CD14-positive monocyte (primary cell): ENCODE data around the gene G6PC3. TPM values are rescaled to one million over a fixed set of nuclear protein-coding genes. Genes with fewer than 3 reads are reported as not detected.

ENCODE experiments used
- DNase-seq, 3 donors: peaks; one replicate each; pipeline ENCODE4 v3.0.0-alpha.2; 2011 to 2022
- H2AFZ ChIP-seq: 2 replicates; pipeline ENCODE4 v1.6.0; 2012; ENCODE audit warnings: mild to moderate bottlenecking, low read depth, low read length, inconsistent platforms; ENCODE audit not compliant: insufficient read depth, poor library complexity, severe bottlenecking
- H3K27ac ChIP-seq, 2 donors: 1 replicate in 1 of 2; 2 replicates in 1 of 2; pipeline ENCODE4 v1.5.1; 2012 to 2013; ENCODE audit warnings: low read length in 2 of 2, control low read depth in 1 of 2, inconsistent platforms in 1 of 2, low read depth in 1 of 2, mild to moderate bottlenecking in 1 of 2
- H3K27me3 ChIP-seq, 2 donors: one replicate each; pipeline versions ENCODE4 v1.6.0 to v1.6.1; 2011 to 2013; ENCODE audit warnings: low read length in 2 of 2; ENCODE audit not compliant: control insufficient read depth in 2 of 2, insufficient read depth in 2 of 2
- H3K36me3 ChIP-seq, 2 donors: replicated peaks in 1 of 2; 1 replicate in 1 of 2; 2 replicates in 1 of 2; pipeline versions ENCODE4 v1.5.1 to v1.6.1; 2012 to 2013; ENCODE audit warnings: low read length in 2 of 2, control low read depth in 1 of 2, inconsistent platforms in 1 of 2, mild to moderate bottlenecking in 1 of 2; ENCODE audit not compliant: insufficient read depth in 2 of 2, control insufficient read depth in 1 of 2
- H3K4me1 ChIP-seq, 2 donors: 1 replicate in 1 of 2; 2 replicates in 1 of 2; pipeline versions ENCODE4 v1.5.1 to v1.6.1; 2012 to 2013; ENCODE audit warnings: low read length in 2 of 2, control low read depth in 1 of 2, inconsistent platforms in 1 of 2, mild to moderate bottlenecking in 1 of 2, moderate library complexity in 1 of 2; ENCODE audit not compliant: insufficient read depth in 2 of 2, control insufficient read depth in 1 of 2
- H3K4me2 ChIP-seq: replicated peaks from 2 replicates; pipeline ENCODE3; 2012; ENCODE audit warnings: low read length, moderate library complexity, mild to moderate bottlenecking; ENCODE audit not compliant: poor library complexity, severe bottlenecking; ENCODE audit errors: extremely low read depth
- H3K4me3 ChIP-seq, 3 experiments: fragments of 200-600 bp in 1 of 3; sonication (generic) in 1 of 3; replicated peaks in 1 of 3; 1 replicate in 2 of 3; 2 replicates in 1 of 3; pipeline ENCODE4 v1.5.1; 2011 to 2013; ENCODE audit warnings: low read length in 3 of 3, mild to moderate bottlenecking in 3 of 3, control low read depth in 2 of 3, low read depth in 2 of 3, inconsistent platforms in 1 of 3, moderate library complexity in 1 of 3
- H3K79me2 ChIP-seq: 2 replicates; pipeline ENCODE4 v1.6.0; 2012; ENCODE audit warnings: mild to moderate bottlenecking, control low read depth, inconsistent platforms, low read length, moderate library complexity; ENCODE audit not compliant: insufficient read depth
- H3K9ac ChIP-seq: 2 replicates; pipeline ENCODE4 v1.6.0; 2017; ENCODE audit warnings: low read length, mild to moderate bottlenecking; ENCODE audit not compliant: insufficient read depth, poor library complexity, severe bottlenecking
- H3K9me3 ChIP-seq, 2 donors: replicated peaks in 1 of 2; 1 replicate in 1 of 2; 2 replicates in 1 of 2; pipeline versions ENCODE4 v1.5.1 to v1.6.1; 2012 to 2013; ENCODE audit warnings: low read length in 2 of 2, control low read depth in 1 of 2; ENCODE audit not compliant: control insufficient read depth in 1 of 2, insufficient read depth in 1 of 2
- H4K20me1 ChIP-seq: 2 replicates; pipeline ENCODE4 v1.6.0; 2012; ENCODE audit warnings: mild to moderate bottlenecking, low read length, control low read depth, moderate library complexity; ENCODE audit not compliant: insufficient read depth
- H3K27ac Mint-ChIP-seq, 7 donors: one replicate each; pipeline ENCODE4 v1.8.0; 2020; ENCODE audit warnings: mild to moderate bottlenecking in 7 of 7, mixed read lengths in 7 of 7, moderate library complexity in 6 of 7, inconsistent platforms in 2 of 7
- H3K27me3 Mint-ChIP-seq, 3 donors: one replicate each; pipeline ENCODE4 v1.8.0; 2021 to 2022; ENCODE audit warnings: low read depth in 3 of 3, mild to moderate bottlenecking in 3 of 3, mixed read lengths in 3 of 3, moderate library complexity in 3 of 3, inconsistent platforms in 1 of 3
- H3K36me3 Mint-ChIP-seq, 2 donors: one replicate each; pipeline ENCODE4 v1.8.0; 2020; ENCODE audit warnings: mixed read lengths in 2 of 2, inconsistent platforms in 1 of 2, mild to moderate bottlenecking in 1 of 2
- H3K4me1 Mint-ChIP-seq: one replicate; pipeline ENCODE4 v1.8.0; 2020; ENCODE audit warnings: mild to moderate bottlenecking, mixed read lengths
- H3K4me3 Mint-ChIP-seq, 2 donors: one replicate each; pipeline ENCODE4 v1.8.0; 2020; ENCODE audit warnings: mild to moderate bottlenecking in 2 of 2, mixed read lengths in 2 of 2, moderate library complexity in 1 of 2
- H3K9me3 Mint-ChIP-seq, 7 donors: one replicate each; pipeline ENCODE4 v1.8.0; 2020 to 2022; ENCODE audit warnings: mixed read lengths in 7 of 7, mild to moderate bottlenecking in 6 of 7, moderate library complexity in 6 of 7, inconsistent platforms in 2 of 7
- CTCF ChIP-seq: fragments of 200-600 bp; IDR thresholded peaks from one replicate; pipeline ENCODE4 v1.8.0; 2022; ENCODE audit warnings: antibody characterized with exemption, mild to moderate bottlenecking
- WGBS: methylation state at CpG from one replicate; pipeline ENCODE4 v1.1.5; 2013; ENCODE audit warnings: missing lambda C conversion rate; ENCODE audit not compliant: insufficient coverage; 5-methylcytosine and 5-hydroxymethylcytosine counted together
- intact Hi-C, 2 donors: fragments of 100-400 bp; cut with micrococcal nuclease; formaldehyde crosslinking; loops; one replicate each; pipeline versions ENCODE4 v1.15.0 to v1.15.1; 2023
- polyA plus RNA-seq, 3 donors: library from polyadenylated mRNA; depleted of rRNA in 1 of 3; unstranded in 2 of 3; stranded (reverse) in 1 of 3; fragments of 300-500 nt in 2 of 3; fragments of >200 nt in 1 of 3; fragmentation: Illumina TruSeq in 2 of 3; gene quantifications; 1 replicate in 2 of 3; 2 replicates in 1 of 3; pipeline ENCODE4 v1.2.3, GENCODE V29; 2012 to 2021
- small RNA-seq: library from RNA; depleted of rRNA; stranded (forward); fragments of <200 nt; gene quantifications from one replicate; pipeline ENCODE3, GENCODE V24; 2012; ENCODE audit warnings: low read depth; ENCODE audit not compliant: insufficient read length

Gene G6PC3
- polyA plus RNA-seq, 3 donors, result 38.0 to 46.4 (median 42.4) TPM

- Mint-ChIP-seq H3K27ac (peak overlapping the region; percentile 98 to 100 (median 99)), H3K4me3 (peak overlapping the region; percentile 92 to 95), H3K9me3 (no peaks in the 10 kb centered on the region), H3K27me3 (peaks cover 3 to 5% (median 3%) of the 10 kb centered on the region in 3 donors), H3K36me3 (peaks cover 13 to 17% of the 10 kb centered on the region in 2 donors), H3K4me1 (peaks cover 26% of the 10 kb centered on the region)
- H3K36me3 ChIP-seq, result peaks cover 1 to 10% of the 10 kb centered on the region in 2 donors
- peaks cover 21 to 26% of the 10 kb centered on the region in 2 donors for H3K4me1 ChIP-seq
- peak overlapping the region; percentile 91 for H2AFZ ChIP-seq
- H3K27ac ChIP-seq, result peak overlapping the region; percentile 98
- no peaks in the 10 kb centered on the region for H3K9me3 ChIP-seq
- intact Hi-C loops, result loop anchor here in 1 of 2 donors (2.0 to 10.0 kb wide), 2 partner anchors 19 to 201 kb away; partner anchors contain the start of gene SLC25A39
- H3K79me2 ChIP-seq, result peaks cover 41% of the 10 kb centered on the region
- H3K4me2 ChIP-seq, result peak overlapping the region; percentile 81
- H3K9ac ChIP-seq, result peak overlapping the region; percentile 97
- TF ChIP-seq CTCF, result no peak
- peak overlapping the region; percentile 87 to 95 (median 93) for H3K4me3 ChIP-seq
- H4K20me1 ChIP-seq, result peaks cover 38% of the 10 kb centered on the region
- DNase-seq, result no peak
- 0% methylated on average over 5 of the region's 8 CpGs for WGBS
- no peaks in the 10 kb centered on the region for H3K27me3 ChIP-seq
Observed at GRCh38 chr17:44124118-44124438, 53.5 kb downstream of the G6PC3 start.

Small RNA genes within 50 kb of the gene (small RNA-seq; reads per million reads assigned to genes)
- gene RF00012, result not detected

Other genes with a start within 250 kb of the G6PC3 start
- 1 to 10 TPM in 1 of 3 donors, not detected in 2; 1.5 TPM for gene MPP3, start 237.6 kb upstream of the G6PC3 start, polyA plus RNA-seq
- not detected for gene CD300LG, start 223.6 kb upstream of the G6PC3 start, polyA plus RNA-seq
- gene MPP2, start 163.2 kb upstream of the G6PC3 start, polyA plus RNA-seq, result not detected
- gene PPY, start 128.3 kb upstream of the G6PC3 start, polyA plus RNA-seq, result not detected
- not detected for gene PYY, start 116.8 kb upstream of the G6PC3 start, polyA plus RNA-seq
- gene NAGS, start 66.1 kb upstream of the G6PC3 start, polyA plus RNA-seq, result under 1 TPM; 0.65 to 0.93 (median 0.84) TPM
- 10 to 100 TPM; 17.3 to 41.4 (median 33.6) TPM for gene TMEM101, start 55.8 kb upstream of the G6PC3 start, polyA plus RNA-seq
- gene LSM12, start 4.1 kb upstream of the G6PC3 start, polyA plus RNA-seq, result 10 to 100 TPM; 24.7 to 65.8 (median 64.4) TPM
- gene HDAC5, start 52.9 kb downstream of the G6PC3 start, polyA plus RNA-seq, result 10 to 100 TPM; 16.1 to 93.6 (median 24.7) TPM
- under 1 TPM; 0.17 to 0.32 (median 0.20) TPM for gene HROB, start 71.2 kb downstream of the G6PC3 start, polyA plus RNA-seq
- not detected for gene ASB16, start 100.0 kb downstream of the G6PC3 start, polyA plus RNA-seq
- gene TMUB2, start 116.2 kb downstream of the G6PC3 start, polyA plus RNA-seq, result 100 to 1,000 TPM in 1 of 3 donors, 10 to 100 TPM in 2; 41.3 to 118 (median 41.7) TPM
- 10 to 100 TPM in 1 of 3 donors, 1 to 10 TPM in 2; 8.5 to 60.9 (median 9.9) TPM for gene ATXN7L3, start 129.1 kb downstream of the G6PC3 start, polyA plus RNA-seq
- gene UBTF, start 148.9 kb downstream of the G6PC3 start, polyA plus RNA-seq, result 10 to 100 TPM in 2 of 3 donors, 1 to 10 TPM in 1; 6.0 to 13.1 (median 12.5) TPM
- under 1 TPM in 1 of 3 donors, not detected in 2; 0.04 TPM for gene SLC4A1, start 197.4 kb downstream of the G6PC3 start, polyA plus RNA-seq
- under 1 TPM in 2 of 3 donors, not detected in 1; 0.22 to 0.35 TPM for gene RUNDC3A, start 237.9 kb downstream of the G6PC3 start, polyA plus RNA-seq